Fibroblast of peridontal ligament (primary cell): ENCODE measurements around the gene TECR.
"Not testable (repeated sequence)": the region's sequence is repeated elsewhere in the genome, so short reads cannot be mapped to it uniquely, and the experiment has no call there.

ENCODE experiments used
- DNase-seq: peaks from one replicate; pipeline ENCODE4 v3.0.0-alpha.2; 2010; ENCODE audit errors: extremely low read depth

The TECR gene

DNA sequence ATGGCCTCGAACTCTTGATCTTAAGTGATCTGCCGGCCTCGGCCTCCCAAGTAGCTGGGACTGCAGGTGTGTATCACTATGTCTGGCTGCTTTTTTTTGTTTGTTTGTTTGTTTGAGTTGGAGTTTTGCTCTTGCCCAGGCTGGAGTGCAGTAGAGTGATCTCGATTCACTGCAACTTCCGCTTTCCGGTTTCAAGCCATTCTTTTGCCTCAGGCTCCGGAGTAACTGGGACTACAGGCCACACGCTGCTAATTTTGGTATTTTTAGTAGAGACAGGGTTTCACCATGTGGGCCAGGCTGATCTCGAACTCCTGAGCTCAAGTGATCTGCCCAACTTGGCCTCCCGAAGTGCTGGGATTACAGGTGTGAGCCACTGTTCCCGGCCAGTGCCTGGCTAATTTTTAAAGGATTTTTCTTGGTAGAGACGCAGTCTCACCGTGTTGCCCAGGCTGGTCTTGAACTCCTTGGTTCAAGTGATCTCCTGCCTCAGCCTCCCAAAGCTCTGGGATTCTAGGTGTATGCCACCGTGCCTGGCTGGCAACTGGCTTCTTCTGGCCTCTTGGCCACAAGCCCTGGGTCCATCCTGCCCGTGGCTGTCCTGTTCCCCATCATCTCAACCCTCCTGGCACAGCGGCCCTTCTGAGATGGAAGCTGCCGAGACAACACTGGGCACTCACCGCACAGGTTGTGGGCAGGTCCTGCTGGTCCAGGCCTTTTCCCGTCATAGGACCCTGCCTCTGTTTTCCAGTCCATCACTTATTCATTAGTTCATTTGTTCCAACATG is 11.5 kb downstream of the TECR start:
- no peak for DNase-seq

DNA sequence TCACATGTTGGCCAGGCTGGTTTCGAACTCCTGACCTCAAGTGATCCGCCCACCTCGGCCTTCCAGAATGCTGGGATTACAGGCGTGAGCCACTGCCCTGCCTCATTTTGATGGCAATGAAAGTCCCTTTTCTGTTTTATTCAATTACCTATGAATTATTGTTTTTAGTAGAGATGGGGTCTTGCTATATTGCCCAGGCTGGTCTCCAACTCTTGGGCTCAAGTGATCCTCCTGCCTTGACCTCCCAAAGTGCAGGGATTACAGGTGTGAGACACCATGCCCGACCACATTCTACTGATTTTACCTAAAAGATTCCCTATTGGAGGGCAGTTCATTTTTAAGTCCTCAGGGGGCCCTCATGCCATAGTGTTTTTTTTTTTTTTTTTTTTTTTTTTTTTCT is 12.6 kb downstream of the TECR start:
- not testable (repeated sequence) for DNase-seq

DNA sequence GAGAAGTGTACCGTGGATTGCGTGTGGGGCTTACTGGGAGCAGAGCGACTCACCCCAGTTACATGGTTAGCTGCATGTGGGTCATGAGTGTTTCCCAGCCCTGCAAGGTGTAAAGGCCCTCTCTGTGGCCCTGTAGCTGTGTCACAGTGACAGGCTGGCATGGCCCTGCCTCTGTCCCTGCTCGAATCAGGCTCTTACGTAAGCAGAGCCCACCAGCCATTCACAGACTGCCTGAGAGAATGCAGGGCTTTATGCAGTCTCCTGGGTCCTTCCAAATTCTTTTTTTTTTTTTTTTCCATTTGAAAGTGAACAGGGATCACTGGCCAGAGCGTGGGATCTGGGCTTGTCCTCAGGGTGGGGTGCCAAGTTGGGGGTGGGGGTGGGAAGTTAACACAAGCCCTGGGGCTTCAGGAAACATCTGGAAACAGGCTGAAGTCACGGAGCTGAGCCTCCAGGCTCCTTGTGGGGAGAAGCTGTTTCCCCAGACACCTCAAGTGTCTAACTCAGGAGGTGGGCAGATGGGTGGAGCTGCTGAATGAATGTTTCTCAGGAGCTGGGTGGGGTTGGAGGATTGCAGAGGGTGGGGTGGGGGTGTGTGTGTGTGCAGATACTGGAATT is 13.4 kb downstream of the TECR start:
- DNase-seq = peak; percentile 53

DNA sequence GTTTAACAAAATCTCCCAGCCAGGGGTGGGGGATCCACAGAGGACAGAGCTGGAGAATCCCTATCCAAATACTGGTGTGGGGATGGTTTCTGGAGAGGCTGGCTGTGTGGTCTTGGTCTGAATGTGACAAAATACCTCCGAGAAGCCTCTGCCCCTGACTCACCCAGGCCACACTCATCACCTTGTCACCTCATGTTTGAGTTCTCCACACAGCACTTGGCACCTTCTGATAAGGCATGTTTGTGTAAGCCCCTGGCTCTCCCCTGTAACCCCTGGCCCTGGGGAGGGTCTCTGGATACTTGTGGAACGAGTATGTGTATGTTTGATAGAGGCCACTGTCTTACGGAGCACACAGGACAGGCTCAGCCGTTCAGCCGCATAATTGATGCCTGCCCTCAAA is 14.7 kb downstream of the TECR start:
- DNase-seq = no peak

DNA sequence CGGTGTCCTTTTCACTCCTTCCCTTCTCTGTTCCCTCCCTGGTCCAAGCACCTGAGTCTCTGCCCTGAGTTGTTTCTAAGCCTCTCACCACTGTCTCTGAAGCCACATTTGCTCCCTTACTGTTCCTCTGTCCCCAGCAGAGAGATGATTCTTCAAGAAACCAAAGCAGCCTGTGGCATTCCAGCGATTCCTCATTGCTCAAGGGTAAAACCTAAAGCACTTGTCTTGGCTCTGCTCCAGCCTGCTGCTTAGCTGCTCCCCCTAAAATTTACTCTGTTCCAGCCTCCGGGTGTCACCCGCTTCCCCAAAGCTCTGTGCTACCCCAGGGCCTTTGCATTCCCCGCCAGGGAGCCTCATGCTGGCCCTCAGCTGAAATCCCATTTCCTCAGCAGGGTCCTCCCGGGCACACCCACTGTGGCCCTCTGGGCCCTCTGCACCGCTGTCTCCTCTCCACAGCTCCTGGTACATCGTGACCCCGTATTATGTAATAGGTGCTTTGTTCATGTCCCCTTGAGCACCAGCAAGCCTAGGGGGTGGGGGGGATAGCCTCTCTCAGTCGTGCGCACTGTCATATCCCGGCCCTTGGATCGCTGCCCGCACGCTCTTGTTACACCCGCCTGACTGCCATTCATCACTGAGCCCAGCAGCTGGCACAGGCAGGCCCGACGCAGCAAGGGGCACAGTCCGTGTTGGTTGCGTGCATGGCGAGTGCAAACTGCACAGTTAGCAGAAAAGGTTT is 15.8 kb downstream of the TECR start:
- no peak for DNase-seq

DNA sequence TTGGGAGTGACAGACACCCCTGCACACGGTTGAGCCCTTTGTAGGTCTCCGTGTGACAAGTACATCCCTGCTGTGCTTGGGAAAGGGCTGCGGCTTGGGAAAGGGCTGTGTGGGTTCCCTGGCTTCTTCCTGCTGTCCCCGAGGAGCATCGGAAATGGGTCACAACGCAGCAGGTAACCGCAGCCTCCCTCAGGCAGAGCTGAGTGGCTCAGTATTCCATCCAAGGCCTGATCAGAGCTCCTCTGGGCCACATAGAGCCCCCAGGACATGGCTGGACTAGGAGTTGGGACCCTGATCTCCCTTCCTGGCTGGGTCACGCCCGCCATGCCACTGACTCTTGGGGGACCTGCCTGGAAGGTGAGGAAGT is 16.3 kb downstream of the TECR start:
- DNase-seq = no peak

DNA sequence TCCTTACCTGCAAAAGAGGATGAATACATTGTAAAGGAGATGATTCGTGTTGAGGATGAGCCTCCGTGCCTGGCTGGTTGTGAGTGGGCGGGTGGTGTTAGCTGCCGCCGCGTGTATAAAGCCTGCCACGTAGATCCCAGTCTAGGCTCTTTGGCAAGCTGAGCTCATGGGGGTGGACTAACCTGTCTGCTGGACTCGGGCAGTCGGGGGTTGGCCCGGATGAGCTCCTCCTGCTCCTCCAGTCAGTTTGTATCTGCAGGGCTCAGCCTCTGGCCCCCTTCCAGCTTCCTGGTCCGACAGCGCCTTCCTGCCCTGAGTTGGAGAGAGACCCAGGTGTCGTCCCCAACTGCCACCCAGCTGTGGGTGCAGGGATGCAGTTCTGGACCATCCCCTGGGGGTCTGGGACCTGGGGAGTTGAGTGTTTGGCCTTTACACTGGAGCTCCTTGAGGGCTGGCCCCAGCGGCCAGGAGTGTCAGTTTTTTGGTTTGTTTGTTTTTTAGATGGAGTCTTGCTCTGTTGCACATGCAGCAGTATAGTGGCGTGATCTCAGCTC is 20.9 kb downstream of the TECR start:
- DNase-seq = no peak

DNA sequence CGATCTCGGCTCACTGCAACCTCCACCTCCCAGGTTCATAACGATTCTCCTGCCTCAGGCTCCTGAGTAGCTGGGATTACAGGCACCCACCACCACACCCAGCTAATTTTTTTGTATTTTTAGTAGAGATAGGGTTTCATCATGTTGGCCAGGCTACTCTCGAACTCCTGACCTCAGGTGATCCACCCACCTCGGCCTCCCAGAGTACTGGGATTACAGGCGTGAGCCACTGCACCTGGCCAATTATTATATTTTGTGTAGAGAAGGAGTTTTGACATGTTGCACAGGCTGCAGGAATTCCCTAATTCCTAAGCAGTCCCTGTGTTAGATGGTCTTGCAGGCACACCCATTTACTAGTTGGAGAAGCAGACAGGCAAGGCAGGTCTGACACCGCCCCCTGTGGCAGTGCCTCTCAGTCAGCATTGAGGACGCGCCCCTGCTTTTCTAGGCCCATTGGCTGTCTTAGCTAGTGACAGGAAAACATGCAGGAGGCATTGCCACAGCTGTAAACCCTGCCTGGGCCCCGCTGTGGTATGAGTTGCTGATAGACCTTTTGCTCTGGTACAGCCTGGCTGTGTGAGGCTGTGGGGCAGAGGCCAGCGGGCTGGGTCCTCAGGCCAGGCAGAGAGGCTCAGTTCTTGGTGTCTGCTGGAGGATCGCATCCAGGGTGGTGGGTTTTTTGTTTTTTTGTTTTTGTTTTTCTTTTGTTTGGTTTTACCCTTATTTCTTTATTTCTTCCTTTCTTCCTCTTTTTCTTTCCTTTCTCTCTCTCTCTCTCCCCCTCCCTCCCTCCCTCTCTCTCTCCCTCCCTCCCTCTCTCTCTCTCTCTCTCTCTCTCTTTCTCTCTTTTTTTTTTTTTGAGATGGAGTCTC is 22.0 kb downstream of the TECR start:
- not testable (repeated sequence) for DNase-seq

DNA sequence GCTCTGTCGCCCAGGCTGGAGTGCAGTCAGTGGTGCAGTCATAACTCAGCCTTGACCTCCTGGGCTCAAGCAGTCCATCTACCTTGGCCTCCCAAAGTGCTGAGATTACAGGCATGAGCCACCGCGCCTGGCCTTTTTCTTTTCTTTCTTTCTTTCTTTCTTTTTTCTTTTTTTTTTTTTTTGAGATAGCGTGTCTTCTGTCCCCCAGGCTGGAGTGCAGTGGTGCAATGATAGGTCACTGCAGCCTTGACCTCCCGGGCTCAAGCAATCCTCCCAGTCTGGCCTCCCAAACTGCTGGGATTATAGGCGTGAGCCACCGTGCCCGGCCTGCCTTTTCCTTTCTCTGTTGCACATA is 22.6 kb downstream of the TECR start:
- DNase-seq = not testable (repeated sequence)

DNA sequence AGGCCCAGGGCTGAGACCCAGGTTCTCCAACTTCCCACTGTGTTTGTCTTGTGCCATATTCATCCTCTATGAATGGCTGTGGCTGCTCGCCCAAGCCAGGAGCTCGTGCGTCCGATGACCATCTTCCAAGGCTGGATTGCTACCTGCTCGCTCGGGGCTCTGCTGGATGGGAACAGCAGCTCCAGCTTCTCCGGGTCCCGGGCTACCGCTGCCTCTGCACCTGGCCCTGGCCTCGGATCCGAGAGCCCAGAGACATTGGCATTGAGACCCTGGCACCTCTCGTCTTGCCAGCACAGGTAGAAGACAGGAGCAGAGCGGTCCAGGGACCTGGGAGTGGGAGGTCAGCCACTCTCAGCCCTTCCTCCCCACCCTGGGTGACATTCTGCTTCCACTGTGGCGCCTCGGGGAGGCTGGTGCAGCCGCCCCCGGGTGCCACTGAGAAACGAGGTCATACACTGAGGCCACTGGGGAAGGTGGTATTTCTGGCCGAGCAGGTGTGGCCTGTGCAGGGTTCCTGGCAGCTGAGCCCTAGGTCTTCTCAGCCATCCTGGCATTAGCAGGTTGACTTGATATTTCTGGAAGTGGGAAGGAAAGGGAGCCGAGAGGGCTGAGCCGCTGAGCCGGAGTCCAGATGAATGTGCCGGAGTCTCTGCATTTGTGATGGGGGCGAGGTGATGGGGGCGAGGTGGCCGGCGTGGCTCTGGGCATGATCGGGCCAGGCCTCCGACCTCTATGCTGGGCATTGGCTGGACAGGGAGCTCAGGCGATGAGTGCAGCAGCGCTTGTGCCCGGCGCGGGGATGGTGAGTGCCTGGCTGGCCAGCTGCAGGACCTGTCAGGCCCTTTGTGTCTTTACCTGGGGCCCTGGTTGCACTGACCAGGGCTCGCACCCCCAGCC is 23.9 kb downstream of the TECR start:
- DNase-seq = no peak

DNA sequence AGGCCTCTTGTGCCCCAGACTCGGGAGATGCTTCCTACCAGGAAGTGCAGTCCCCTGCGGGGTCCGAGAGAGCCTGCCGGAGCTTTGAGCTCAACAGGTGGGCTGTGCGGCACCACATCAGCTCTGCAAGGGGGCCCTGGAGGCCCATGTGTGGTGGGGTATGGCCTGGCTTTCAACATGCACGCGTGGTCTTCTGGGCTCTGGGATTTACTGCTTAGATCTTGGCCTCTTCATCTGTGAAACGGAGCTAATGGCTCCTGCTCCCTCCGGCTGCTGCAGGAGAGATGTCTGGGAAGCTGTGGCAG is 24.5 kb downstream of the TECR start:
- DNase-seq = no peak

DNA sequence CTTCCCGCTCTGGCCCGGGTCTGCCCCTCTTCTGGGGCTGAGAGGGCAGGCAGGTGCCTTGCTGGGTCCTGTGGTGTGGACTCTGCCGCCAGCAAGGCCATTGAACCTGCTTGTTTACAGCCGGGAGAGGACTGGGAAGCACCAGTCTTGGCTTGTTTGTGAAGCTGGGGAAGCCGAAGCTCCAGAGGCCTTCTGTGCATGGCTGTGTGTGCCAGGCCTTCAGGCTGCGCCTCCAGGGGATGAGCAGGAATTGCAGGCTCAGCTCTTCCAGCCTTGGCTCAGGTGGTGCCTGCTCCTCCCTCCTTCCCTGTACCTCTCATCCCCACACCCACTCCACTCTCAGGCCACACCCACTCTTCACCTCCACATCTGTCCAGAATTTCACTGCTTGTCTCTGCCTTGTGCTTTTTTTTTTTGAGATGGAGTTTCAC is 25.0 kb downstream of the TECR start:
- DNase-seq = no peak

DNA sequence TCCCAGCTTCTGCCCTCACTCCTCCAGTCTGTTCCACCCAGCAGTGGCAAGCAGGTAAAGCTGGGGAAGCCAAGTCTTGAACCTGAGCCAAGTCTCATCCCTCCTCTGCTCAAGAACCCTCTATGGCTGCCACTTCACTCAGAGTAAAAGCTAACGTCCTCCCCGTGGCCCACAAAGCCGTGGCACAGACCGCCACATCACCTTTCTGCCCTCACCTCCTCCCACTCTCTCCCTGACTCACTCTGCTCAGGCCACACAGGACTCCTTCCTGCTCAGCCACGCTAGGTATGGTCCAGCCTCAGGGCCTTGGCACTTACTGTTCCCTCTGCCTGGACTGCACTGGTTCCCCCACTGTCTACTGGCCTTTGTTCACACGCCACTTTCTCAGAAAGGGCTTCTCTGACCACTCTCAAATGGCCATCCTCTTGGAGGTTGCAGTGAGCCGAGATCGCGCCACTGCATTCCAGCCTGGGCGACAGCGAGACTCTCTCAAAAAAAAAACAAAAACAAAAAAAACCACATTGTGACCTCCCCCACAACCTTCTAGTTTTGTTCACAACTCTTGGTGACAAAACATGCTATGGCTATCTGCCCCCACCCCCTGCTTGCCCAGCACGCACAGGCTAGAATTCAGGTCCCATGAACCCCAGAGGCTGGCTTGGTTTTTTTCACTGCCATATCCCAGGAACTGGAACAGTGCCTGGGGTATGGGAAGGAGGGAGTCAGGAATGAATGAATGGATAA is 26.7 kb downstream of the TECR start:
- no peak for DNase-seq

DNA sequence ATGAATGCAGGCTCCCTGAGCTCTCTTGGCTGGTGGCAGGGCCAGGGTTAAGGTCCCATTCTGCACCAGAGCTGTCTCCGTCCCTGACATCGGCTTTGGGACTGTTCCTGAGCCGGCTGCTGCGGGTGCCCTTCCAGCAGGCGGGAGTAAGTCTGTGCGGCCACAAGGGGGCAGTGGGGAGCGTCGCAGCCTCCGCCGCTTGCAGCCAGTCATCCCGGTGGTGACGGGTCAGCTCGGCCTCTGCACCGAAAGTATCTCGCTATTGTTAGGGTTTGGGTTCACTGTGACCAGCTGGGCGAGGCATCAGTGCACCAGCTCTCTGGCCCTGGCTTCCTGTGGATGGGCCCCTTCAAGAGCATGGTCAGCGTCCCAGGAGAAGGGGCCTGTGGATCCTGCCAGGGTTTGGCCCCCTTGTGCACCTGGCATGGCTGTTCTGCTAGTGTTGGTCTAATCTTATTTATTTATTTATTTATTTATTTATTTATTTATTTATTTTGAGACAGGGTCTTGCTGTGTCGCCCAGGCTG is 27.3 kb downstream of the TECR start:
- DNase-seq = peak; percentile 78

DNA sequence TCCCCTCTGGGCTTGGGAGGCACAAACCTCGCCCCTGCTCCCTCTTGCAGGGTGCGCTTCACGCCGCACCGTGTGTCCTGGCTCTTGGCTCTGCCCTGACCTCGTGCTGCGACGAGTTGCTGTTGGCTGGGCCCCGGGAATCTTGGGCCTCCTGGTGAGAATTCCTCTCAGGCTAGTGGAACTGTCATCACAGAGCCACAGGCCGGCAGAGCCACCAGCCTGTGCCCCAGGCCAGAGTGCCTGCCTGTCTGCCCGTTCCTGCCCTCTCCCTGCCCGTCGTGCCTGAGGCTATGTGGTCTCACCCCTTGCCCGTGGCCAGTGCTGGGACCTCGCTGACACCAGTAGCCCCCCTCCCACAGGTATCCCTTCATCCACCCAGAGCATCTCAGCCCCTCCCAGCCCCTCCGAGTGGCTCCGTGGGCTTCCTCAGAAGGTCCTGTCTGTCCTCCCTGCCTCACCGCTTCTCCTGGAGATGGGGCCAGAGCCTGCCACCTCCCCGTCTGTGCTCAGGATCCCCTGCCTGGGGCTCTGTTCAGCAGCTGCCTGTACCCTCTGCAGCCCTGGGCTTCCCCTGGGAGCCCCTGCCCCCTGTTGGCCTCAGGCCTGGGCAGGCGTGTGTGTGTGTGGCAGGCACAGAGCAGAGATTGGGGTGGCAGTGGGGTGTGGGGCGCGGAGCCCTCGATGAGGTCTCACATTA is 29.1 kb downstream of the TECR start:
- DNase-seq = no peak

DNA sequence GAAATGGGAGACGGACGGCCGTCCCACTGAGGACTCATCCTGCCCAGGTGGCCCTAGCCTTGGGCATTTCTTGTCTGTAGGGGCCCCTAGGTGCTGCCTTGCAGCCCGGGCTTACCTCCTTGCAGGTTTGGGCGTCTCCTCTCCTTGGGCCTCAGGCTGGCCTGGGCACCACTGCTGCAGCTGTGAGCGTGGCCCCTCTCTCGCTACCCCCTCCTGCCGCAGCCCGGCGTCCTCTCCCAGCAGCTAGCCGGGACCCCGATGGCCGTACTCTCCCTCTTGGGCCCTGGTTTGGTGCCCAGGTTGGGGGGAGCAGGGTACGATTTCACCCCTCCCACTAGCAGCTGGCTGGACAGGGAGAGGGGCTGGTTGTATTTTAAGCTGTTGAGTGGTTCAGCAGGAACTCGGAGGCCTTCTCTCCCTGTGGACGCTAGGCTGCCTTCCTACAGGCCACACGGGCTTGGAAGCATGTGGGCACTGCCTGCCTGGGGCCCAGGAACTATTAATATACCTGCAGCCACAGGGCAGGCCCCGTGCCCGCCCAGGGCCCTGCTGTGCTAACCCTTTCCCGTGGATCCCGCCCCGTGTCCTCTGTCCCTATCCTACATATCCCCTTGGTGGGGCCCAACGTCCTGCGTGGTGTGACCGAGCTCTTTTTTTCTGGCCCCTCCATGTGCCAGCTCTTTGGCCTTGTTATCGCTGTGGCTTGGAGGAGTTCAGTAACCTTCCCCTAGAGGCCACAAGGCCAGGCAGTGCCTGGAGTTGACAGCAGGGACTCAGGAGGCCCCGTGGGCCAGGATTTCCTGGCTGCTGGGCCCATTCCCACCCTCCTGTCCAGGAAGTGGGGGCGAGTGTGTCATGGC is 30.8 kb downstream of the TECR start:
- DNase-seq = no peak

DNA sequence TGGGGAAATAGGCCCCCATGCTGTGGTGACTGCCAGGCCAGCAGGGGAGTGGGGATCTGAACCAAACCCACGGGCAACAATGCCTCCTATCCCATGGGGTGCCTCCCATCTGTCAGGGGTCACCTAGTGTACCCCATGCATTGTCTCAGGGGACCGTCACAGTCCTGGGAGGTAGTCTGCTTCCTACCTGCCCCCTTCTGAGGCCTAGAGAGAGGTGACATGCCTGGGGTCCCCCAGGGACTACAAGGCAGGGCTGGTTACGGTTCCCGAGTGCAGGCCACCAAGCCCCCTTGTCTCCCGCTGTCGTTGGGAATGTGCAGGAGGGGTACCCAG is 31.3 kb downstream of the TECR start:
- DNase-seq = no peak

DNA sequence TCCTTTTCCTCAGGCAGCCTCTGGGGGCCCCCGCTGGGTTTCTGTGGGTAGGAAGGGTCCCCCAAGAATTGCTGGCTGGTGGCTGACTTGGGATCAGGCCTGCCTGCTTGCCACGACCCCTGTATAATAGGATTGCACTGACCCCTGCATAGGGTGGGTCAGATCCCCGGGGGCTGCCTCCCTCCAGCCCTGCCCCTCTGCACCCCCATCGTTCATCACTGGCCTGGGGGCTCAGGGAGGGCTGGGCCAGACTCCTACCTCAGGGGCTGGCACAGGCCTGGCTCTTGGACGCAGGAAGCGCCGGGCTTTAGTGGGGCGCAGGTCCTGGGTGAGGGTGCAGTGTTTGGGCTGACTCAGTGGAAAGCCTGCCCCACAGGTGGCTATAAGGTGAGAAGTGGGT is 31.9 kb downstream of the TECR start:
- no peak for DNase-seq
